Measurements from ENCODE around the gene MTREX.
A peak's percentile ranks its signal among the peaks of the same experiment; 100 is the strongest.
"Not testable (repeated sequence)": the region's sequence is repeated elsewhere in the genome, so short reads cannot be mapped to it uniquely, and the experiment has no call there.

Gene MTREX

GRCh38 chr5:55307383-55308253 is at the start of gene MTREX, which contains the start of gene DHX29:
Gene MTREX, plus strand, starts transcription at chr5:55307989. Its CDS starts 25 bp downstream, at chr5:55308014.
Gene DHX29, minus strand, starts transcription at chr5:55307694. Its CDS starts 121 bp downstream, at chr5:55307573.
- DNase-seq: peak; percentile 86

- DNase-seq: no peak
These were observed 49.5 kb upstream of the MTREX start for GRCh38 chr5:55258339-55258738.

- DNase-seq: no peak
These were observed 31.0 kb upstream of the MTREX start for GRCh38 chr5:55276771-55277170.

GRCh38 chr5:55278778-55279177 is 29.0 kb upstream of the MTREX start:
- no peak for DNase-seq

- no peak for DNase-seq
These were observed 21.3 kb upstream of the MTREX start for GRCh38 chr5:55286411-55286933.

- DNase-seq: no peak
These were observed 18.0 kb upstream of the MTREX start for GRCh38 chr5:55289808-55290207.

GRCh38 chr5:55290991-55291390 is 16.8 kb upstream of the MTREX start:
- no peak for DNase-seq

- DNase-seq: no peak
These were observed 12.9 kb upstream of the MTREX start for GRCh38 chr5:55294935-55295334.

- DNase-seq: no peak
These were observed 6.9 kb upstream of the MTREX start for GRCh38 chr5:55300890-55301289.

- no peak for DNase-seq
These were observed 4.5 kb upstream of the MTREX start for GRCh38 chr5:55303238-55303690.

- no peak for DNase-seq
These were observed 3.2 kb upstream of the MTREX start for GRCh38 chr5:55304584-55304983.

- no peak for DNase-seq
These were observed 2.4 kb upstream of the MTREX start for GRCh38 chr5:55305345-55305744.

- no peak for DNase-seq
These were observed 977 bp upstream of the MTREX start for GRCh38 chr5:55306641-55307382.

- DNase-seq: peak; percentile 5
These were observed 556 bp downstream of the MTREX start for GRCh38 chr5:55308254-55308836.

GRCh38 chr5:55313870-55314617 is 6.3 kb downstream of the MTREX start:
- no peak for DNase-seq

- no peak for DNase-seq
These were observed 8.5 kb downstream of the MTREX start for GRCh38 chr5:55316289-55316688.

GRCh38 chr5:55316837-55317236 is 9.0 kb downstream of the MTREX start:
- DNase-seq: no peak

GRCh38 chr5:55318237-55318636 is 10.4 kb downstream of the MTREX start:
- DNase-seq: not testable (repeated sequence)

GRCh38 chr5:55319491-55319890 is 11.7 kb downstream of the MTREX start:
- DNase-seq: no peak

GRCh38 chr5:55320571-55320970 is 12.8 kb downstream of the MTREX start:
- DNase-seq: no peak

GRCh38 chr5:55324006-55324405 is 16.2 kb downstream of the MTREX start:
- no peak for DNase-seq

GRCh38 chr5:55324815-55325418 is 17.1 kb downstream of the MTREX start:
- DNase-seq: no peak

Measured in stimulated activated CD4-positive, alpha-beta T cell treated with anti-CD3 and anti-CD28 coated beads, Interleukin-4, amount 100 ng/mL, for 1 hour (primary cell).